H9 (cell line): Measurements from ENCODE around the gene CELF5. TPM values are rescaled to one million over a fixed set of nuclear protein-coding genes. Genes with fewer than 3 reads are reported as not detected.

Experiments used
- DNase-seq: peaks from one replicate; pipeline ENCODE4 v3.0.0-alpha.2; 2017
- H2AFZ ChIP-seq: one replicate; pipeline ENCODE4 v1.6.1; 2013; ENCODE audit warnings: mild to moderate bottlenecking, low read length, control low read depth, moderate library complexity
- H2AK5ac ChIP-seq: 2 replicates; pipeline ENCODE4 v1.6.1; 2013; ENCODE audit warnings: low read length, control low read depth, mixed read lengths; ENCODE audit not compliant: insufficient read length
- H2BK120ac ChIP-seq: one replicate; pipeline ENCODE4 v1.6.1; 2013; ENCODE audit warnings: low read depth, mild to moderate bottlenecking, low read length, control low read depth, inconsistent platforms; ENCODE audit not compliant: poor library complexity, severe bottlenecking
- H2BK12ac ChIP-seq: 2 replicates; pipeline ENCODE4 v1.6.1; 2013; ENCODE audit warnings: low read length, control low read depth, mixed read lengths, low read depth; ENCODE audit not compliant: insufficient read length
- H2BK15ac ChIP-seq: 2 replicates; pipeline ENCODE4 v1.6.1; 2013; ENCODE audit warnings: low read depth, low read length, control low read depth
- H2BK20ac ChIP-seq: one replicate; pipeline ENCODE4 v1.6.1; 2013; ENCODE audit warnings: low read depth, mild to moderate bottlenecking, low read length, control low read depth, inconsistent platforms; ENCODE audit not compliant: poor library complexity, severe bottlenecking
- H2BK5ac ChIP-seq: 2 replicates; pipeline ENCODE4 v1.6.1; 2013; ENCODE audit warnings: low read length, control low read depth, mixed read lengths; ENCODE audit not compliant: insufficient read length
- H3K14ac ChIP-seq: 2 replicates; pipeline ENCODE4 v1.6.1; 2013; ENCODE audit warnings: low read length, control low read depth; ENCODE audit not compliant: insufficient read depth
- H3K18ac ChIP-seq: 2 replicates; pipeline ENCODE4 v1.6.1; 2013; ENCODE audit warnings: low read depth, mild to moderate bottlenecking, mixed read lengths, low read length, control low read depth; ENCODE audit not compliant: insufficient read length
- H3K23ac ChIP-seq: 2 replicates; pipeline ENCODE4 v1.6.1; 2013; ENCODE audit warnings: low read length, control low read depth, mixed read lengths, low read depth; ENCODE audit not compliant: insufficient read length
- H3K23me2 ChIP-seq: 2 replicates; pipeline ENCODE4 v1.6.1; 2013; ENCODE audit warnings: low read depth, mild to moderate bottlenecking, mixed read lengths, low read length, control low read depth; ENCODE audit not compliant: insufficient read length, poor library complexity, severe bottlenecking
- H3K27ac ChIP-seq: 2 replicates; pipeline ENCODE4 v1.5.1; 2013; ENCODE audit warnings: low read length, control low read depth, mixed read lengths, low read depth; ENCODE audit not compliant: insufficient read length
- H3K27me3 ChIP-seq: 2 replicates; pipeline ENCODE4 v1.6.1; 2013; ENCODE audit warnings: low read length, control low read depth, inconsistent platforms; ENCODE audit not compliant: insufficient read depth
- H3K4ac ChIP-seq: 2 replicates; pipeline ENCODE4 v1.6.1; 2013; ENCODE audit warnings: low read depth, mild to moderate bottlenecking, control low read depth, inconsistent platforms, low read length, moderate library complexity
- H3K4me1 ChIP-seq: 2 replicates; pipeline ENCODE4 v1.6.1; 2013; ENCODE audit warnings: low read length, control low read depth, inconsistent platforms; ENCODE audit not compliant: insufficient read depth
- H3K4me2 ChIP-seq: 2 replicates; pipeline ENCODE4 v1.6.1; 2013; ENCODE audit warnings: low read length, control low read depth, mixed read lengths; ENCODE audit not compliant: insufficient read length, insufficient read depth
- H3K56ac ChIP-seq: 2 replicates; pipeline ENCODE4 v1.6.1; 2013; ENCODE audit warnings: low read depth, mild to moderate bottlenecking, mixed read lengths, low read length, control low read depth; ENCODE audit not compliant: insufficient read length
- H3K79me1 ChIP-seq: 2 replicates; pipeline ENCODE4 v1.6.1; 2013; ENCODE audit warnings: low read depth, mild to moderate bottlenecking, moderate library complexity, low read length, control low read depth, inconsistent platforms; ENCODE audit not compliant: insufficient read depth, poor library complexity, severe bottlenecking
- H3K79me2 ChIP-seq: 2 replicates; pipeline ENCODE4 v1.6.1; 2013; ENCODE audit warnings: low read length, control low read depth, inconsistent platforms; ENCODE audit not compliant: insufficient read depth
- H3K9ac ChIP-seq: 2 replicates; pipeline ENCODE4 v1.6.1; 2013; ENCODE audit warnings: low read length, control low read depth, mixed read lengths; ENCODE audit not compliant: insufficient read length; ENCODE audit errors: extremely low read depth
- H3K9me3 ChIP-seq: one replicate; pipeline ENCODE4 v1.6.1; 2013; ENCODE audit warnings: low read depth, low read length, inconsistent platforms; ENCODE audit not compliant: control insufficient read depth
- H3T11ph ChIP-seq: one replicate; pipeline ENCODE4 v1.6.1; 2013; ENCODE audit warnings: mild to moderate bottlenecking, low read length, control low read depth, inconsistent platforms
- H4K20me1 ChIP-seq: one replicate; pipeline ENCODE4 v1.6.1; 2013; ENCODE audit not compliant: control insufficient read depth, insufficient read length, insufficient read depth
- H4K5ac ChIP-seq: 2 replicates; pipeline ENCODE4 v1.6.1; 2013; ENCODE audit warnings: low read depth, mild to moderate bottlenecking, mixed read lengths, low read length, control low read depth; ENCODE audit not compliant: insufficient read length
- H4K8ac ChIP-seq: replicated peaks from 2 replicates; pipeline ENCODE4 v1.6.1; 2013; ENCODE audit warnings: low read length, control low read depth, mixed read lengths, low read depth; ENCODE audit not compliant: insufficient read length
- H4K91ac ChIP-seq: 2 replicates; pipeline ENCODE4 v1.6.1; 2013; ENCODE audit warnings: low read depth, mild to moderate bottlenecking, moderate library complexity, mixed read lengths, low read length, control low read depth; ENCODE audit not compliant: insufficient read length
- H3K27ac Mint-ChIP-seq, 3 experiments: 2 replicates in 2 of 3; 3 replicates in 1 of 3; pipeline ENCODE4 v1.8.0; 2020 to 2021; ENCODE audit warnings: mixed read lengths in 3 of 3, mild to moderate bottlenecking in 1 of 3, moderate library complexity in 1 of 3
- H3K27me3 Mint-ChIP-seq: 2 replicates; pipeline ENCODE4 v1.8.0; 2021; ENCODE audit warnings: low read depth, mild to moderate bottlenecking, moderate library complexity, mixed read lengths
- H3K36me3 Mint-ChIP-seq, 3 experiments: 2 replicates in 2 of 3; 3 replicates in 1 of 3; pipeline ENCODE4 v1.8.0; 2020 to 2021; ENCODE audit warnings: low read depth in 3 of 3, mixed read lengths in 3 of 3; ENCODE audit not compliant: insufficient read depth in 1 of 3
- H3K4me1 Mint-ChIP-seq, 2 experiments: 2 replicates each; pipeline ENCODE4 v1.8.0; 2020; ENCODE audit warnings: mixed read lengths in 2 of 2
- H3K4me3 Mint-ChIP-seq, 2 experiments: 2 replicates in 1 of 2; 3 replicates in 1 of 2; pipeline ENCODE4 v1.8.0; 2020 to 2021; ENCODE audit warnings: mild to moderate bottlenecking in 2 of 2, mixed read lengths in 2 of 2, moderate library complexity in 1 of 2
- H3K9me3 Mint-ChIP-seq, 2 experiments: 2 replicates in 1 of 2; 3 replicates in 1 of 2; pipeline ENCODE4 v1.8.0; 2020; ENCODE audit warnings: mild to moderate bottlenecking in 2 of 2, mixed read lengths in 2 of 2, moderate library complexity in 1 of 2
- WGBS: extraction: QIAGEN DNeasy Blood & Tissue Kit; methylation state at CpG from one replicate; pipeline ENCODE4 v1.1.7; 2013; ENCODE audit warnings: missing lambda C conversion rate, low lambda C conversion rate, mixed read lengths; ENCODE audit not compliant: insufficient read length; ENCODE audit errors: extremely low coverage; 5-methylcytosine and 5-hydroxymethylcytosine counted together
- total RNA-seq: library from RNA; stranded (reverse); gene quantifications from 2 replicates; pipeline ENCODE4 v1.2.1, GENCODE V29; 2021
- TF ChIP-seq, protein P1 (sequence below): fragments of 200-600 bp; sonication (generic); conservative IDR thresholded peaks from 3 replicates; pipeline ENCODE4 v1.8.0; 2021; ENCODE audit warnings: antibody characterized with exemption, mild to moderate bottlenecking

The CELF5 gene
- total RNA-seq, 1 experiment from 2014 or later = 4.8 TPM

DNA sequence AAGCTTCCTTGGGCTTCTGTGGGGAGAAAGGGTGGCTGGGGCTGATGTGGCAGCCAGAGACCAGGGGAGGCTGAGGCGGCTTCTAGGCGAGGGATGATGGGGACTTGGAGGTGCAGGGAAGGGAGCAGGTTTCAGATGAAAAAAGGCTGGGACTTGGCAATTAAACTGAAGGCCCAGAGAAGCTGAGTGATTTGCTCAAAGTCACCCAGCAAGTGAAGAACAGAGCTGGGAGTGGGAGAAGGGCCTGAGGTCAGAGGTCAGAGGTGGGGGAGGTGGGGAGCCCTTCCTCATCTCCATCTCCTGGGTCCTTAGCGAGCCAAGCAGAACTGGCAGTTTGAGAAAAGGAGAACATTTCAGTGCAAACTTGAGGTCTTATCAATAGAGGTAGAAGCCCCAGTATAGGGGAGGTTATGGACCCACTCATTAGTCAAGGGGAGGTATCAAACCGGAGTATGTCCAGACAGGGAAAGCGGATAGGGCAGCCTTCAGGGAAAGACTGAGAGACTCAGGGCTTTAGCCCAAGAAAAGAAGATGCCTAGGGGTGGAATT is 92.3 kb downstream of the CELF5 start:
- no peak overlapping the region for H2BK120ac ChIP-seq
- Mint-ChIP-seq H3K9me3 (no peaks in the 10 kb centered on the region; a peak in 1 of 5 replicates), H3K27ac (no peak overlapping the region), H3K27me3 (peaks cover 51% of the 10 kb centered on the region), H3K4me3 (no peak overlapping the region), H3K36me3 (no peaks in the 10 kb centered on the region), H3K4me1 (peaks cover 0 to 7% of the 10 kb centered on the region in 2 experiments; a peak in 2 of 4 replicates)
- H4K5ac ChIP-seq = no peak overlapping the region
- no CpG with 5 or more reads among the region's 5 CpGs for WGBS
- no peaks in the 10 kb centered on the region; the same call in 1 of the 2 replicates for H3K27me3 ChIP-seq
- H2AK5ac ChIP-seq = no peak overlapping the region
- no peaks in the 10 kb centered on the region for H3K79me2 ChIP-seq
- H3K27ac ChIP-seq = no peak overlapping the region
- no peaks in the 10 kb centered on the region for H3K4me1 ChIP-seq
- H2BK5ac ChIP-seq = no peak overlapping the region
- no peak overlapping the region for H4K91ac ChIP-seq
- H4K8ac ChIP-seq = no peak overlapping the region
- no peak overlapping the region for H2BK12ac ChIP-seq
- no peak overlapping the region for H3K23ac ChIP-seq
- no peaks in the 10 kb centered on the region for H3K23me2 ChIP-seq
- no peak overlapping the region for H3K4ac ChIP-seq
- no peak overlapping the region for H3K4me2 ChIP-seq
- H3K14ac ChIP-seq = no peak overlapping the region
- H3K9me3 ChIP-seq = no peaks in the 10 kb centered on the region
- no peaks in the 10 kb centered on the region for H3K79me1 ChIP-seq
- H3T11ph ChIP-seq = no peak overlapping the region
- TF ChIP-seq, protein P1, sequence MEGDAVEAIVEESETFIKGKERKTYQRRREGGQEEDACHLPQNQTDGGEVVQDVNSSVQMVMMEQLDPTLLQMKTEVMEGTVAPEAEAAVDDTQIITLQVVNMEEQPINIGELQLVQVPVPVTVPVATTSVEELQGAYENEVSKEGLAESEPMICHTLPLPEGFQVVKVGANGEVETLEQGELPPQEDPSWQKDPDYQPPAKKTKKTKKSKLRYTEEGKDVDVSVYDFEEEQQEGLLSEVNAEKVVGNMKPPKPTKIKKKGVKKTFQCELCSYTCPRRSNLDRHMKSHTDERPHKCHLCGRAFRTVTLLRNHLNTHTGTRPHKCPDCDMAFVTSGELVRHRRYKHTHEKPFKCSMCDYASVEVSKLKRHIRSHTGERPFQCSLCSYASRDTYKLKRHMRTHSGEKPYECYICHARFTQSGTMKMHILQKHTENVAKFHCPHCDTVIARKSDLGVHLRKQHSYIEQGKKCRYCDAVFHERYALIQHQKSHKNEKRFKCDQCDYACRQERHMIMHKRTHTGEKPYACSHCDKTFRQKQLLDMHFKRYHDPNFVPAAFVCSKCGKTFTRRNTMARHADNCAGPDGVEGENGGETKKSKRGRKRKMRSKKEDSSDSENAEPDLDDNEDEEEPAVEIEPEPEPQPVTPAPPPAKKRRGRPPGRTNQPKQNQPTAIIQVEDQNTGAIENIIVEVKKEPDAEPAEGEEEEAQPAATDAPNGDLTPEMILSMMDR = no peak
- H2AFZ ChIP-seq = no peak overlapping the region
- H3K18ac ChIP-seq = no peak overlapping the region
- no peaks in the 10 kb centered on the region for H4K20me1 ChIP-seq
- H3K56ac ChIP-seq = no peak overlapping the region
- no peak for DNase-seq
- no peak overlapping the region for H2BK15ac ChIP-seq
- H3K9ac ChIP-seq = no peak overlapping the region
- H2BK20ac ChIP-seq = no peak overlapping the region
